Calu3 (cell line): Measurements from ENCODE around the gene KLHL21. TPM values are rescaled to one million over a fixed set of nuclear protein-coding genes. Genes with fewer than 3 reads are reported as not detected.

ENCODE experiments used
- BruUV-seq: library from RNA; stranded (reverse); fragments of 400-500 nt; replicated peaks from 2 replicates; lab custom pipeline; 2021; lab: Mats Ljungman, UMichigan
- CTCF ChIA-PET: fragments of 300-600 bp; sonication (Branson Sonifier 250); formaldehyde crosslinking; loops from one replicate; lab custom pipeline; 2022; ENCODE audit warnings: antibody characterized with exemption; lab: Charles Lee
- DNase-seq: peaks from one replicate; pipeline ENCODE4 v3.0.0; 2022
- H3K27ac Mint-ChIP-seq: one replicate; pipeline ENCODE4 v1.8.0; 2022; ENCODE audit warnings: mixed read lengths; ENCODE audit not compliant: unreplicated experiment
- H3K27me3 Mint-ChIP-seq: one replicate; pipeline ENCODE4 v1.8.0; 2022; ENCODE audit warnings: mixed read lengths; ENCODE audit not compliant: unreplicated experiment
- H3K36me3 Mint-ChIP-seq: one replicate; pipeline ENCODE4 v1.8.0; 2022; ENCODE audit warnings: mild to moderate bottlenecking, moderate library complexity, mixed read lengths; ENCODE audit not compliant: insufficient read depth, unreplicated experiment
- H3K4me1 Mint-ChIP-seq: one replicate; pipeline ENCODE4 v1.8.0; 2022; ENCODE audit warnings: mild to moderate bottlenecking, low read depth, mixed read lengths; ENCODE audit not compliant: unreplicated experiment
- H3K4me3 Mint-ChIP-seq: one replicate; pipeline ENCODE4 v1.8.0; 2022; ENCODE audit warnings: mild to moderate bottlenecking, low read depth, moderate library complexity, mixed read lengths; ENCODE audit not compliant: unreplicated experiment
- H3K9me3 Mint-ChIP-seq: one replicate; pipeline ENCODE4 v1.8.0; 2022; ENCODE audit warnings: low read depth, mixed read lengths; ENCODE audit not compliant: unreplicated experiment
- CTCF ChIP-seq: fragments of 200-600 bp; IDR thresholded peaks from one replicate; pipeline ENCODE4 v1.8.0; 2022; ENCODE audit warnings: antibody characterized with exemption; ENCODE audit not compliant: unreplicated experiment
- intact Hi-C: fragments of 100-400 bp; cut with micrococcal nuclease; formaldehyde crosslinking; loops from one replicate; pipeline ENCODE4 v1.10.0; 2022; ENCODE audit not compliant: unreplicated experiment
- total RNA-seq: library from RNA; stranded (reverse); gene quantifications from 2 replicates; pipeline ENCODE4 v1.2.3, GENCODE V29; 2022

The KLHL21 gene
- total RNA-seq, 1 experiment from 2014 or later: 21.8 TPM

GRCh38 chr1:6554907-6555778 lies 47.5 kb downstream of the KLHL21 start, which contains the start of gene TAS1R1:
TSS of gene TAS1R1 (plus strand) at chr1:6555307. CDS start at chr1:6555374, 67 bp downstream.
- intact Hi-C loops: loop anchor here (10.0 kb wide), 1 partner anchor 50 kb away; the partner anchor contains the start of gene KLHL21
- no peak for DNase-seq
- CTCF ChIA-PET: interaction anchor here (1.0 kb wide), 1 partner anchor 84 kb away, joined by 3 read pairs; no protein-coding TSS in a partner anchor
- Mint-ChIP-seq H3K4me3 (peak within 1 kb of the TSS; percentile 62), H3K36me3 (peaks cover 24% of the 10 kb centered on the region), H3K9me3 (no peaks in the 10 kb centered on the region), H3K4me1 (peaks cover 7% of the 10 kb centered on the region), H3K27me3 (no peaks in the 10 kb centered on the region), H3K27ac (no peak within 1 kb of the TSS)
- BruUV-seq: no TSS peak
- no peak for TF ChIP-seq CTCF

GRCh38 chr1:6554031-6554906 lies 48.4 kb downstream of the KLHL21 start, which contains the start of gene NOL9:
TSS of gene NOL9 (minus strand) at chr1:6554513. CDS start at chr1:6554502, 11 bp downstream.
- BruUV-seq: no TSS peak
- peak within 1 kb of the TSS; percentile 62 for H3K4me3 Mint-ChIP-seq
- intact Hi-C loops: loop anchor here (10.0 kb wide), 1 partner anchor 51 kb away; the partner anchor contains the start of gene KLHL21
- peaks cover 7% of the 10 kb centered on the region for H3K4me1 Mint-ChIP-seq
- H3K27ac Mint-ChIP-seq: no peak within 1 kb of the TSS
- no peaks in the 10 kb centered on the region for H3K27me3 Mint-ChIP-seq
- CTCF ChIA-PET: interaction anchor here (0.5 to 1.0 kb wide), 2 partner anchors 32 to 83 kb away, joined by 3 to 4 read pairs; no protein-coding TSS in a partner anchor
- DNase-seq: peak; percentile 90
- H3K9me3 Mint-ChIP-seq: no peaks in the 10 kb centered on the region
- peaks cover 24% of the 10 kb centered on the region for H3K36me3 Mint-ChIP-seq
- peak; percentile 81 for TF ChIP-seq CTCF

- no peak overlapping the region for H3K27ac Mint-ChIP-seq
- H3K4me3 Mint-ChIP-seq: no peak overlapping the region
- no peak for TF ChIP-seq CTCF
- H3K4me1 Mint-ChIP-seq: peaks cover 11% of the 10 kb centered on the region
- intact Hi-C loops: no loop called here
- H3K36me3 Mint-ChIP-seq: peaks cover 30% of the 10 kb centered on the region
- no TSS peak for BruUV-seq
- DNase-seq: no peak
- no peaks in the 10 kb centered on the region for H3K27me3 Mint-ChIP-seq
- CTCF ChIA-PET: no interaction called here
- H3K9me3 Mint-ChIP-seq: no peaks in the 10 kb centered on the region
These were observed 55.4 kb downstream of the KLHL21 start for GRCh38 chr1:6547301-6547700.

GRCh38 chr1:6546326-6546725 lies 56.3 kb downstream of the KLHL21 start:
- Mint-ChIP-seq H3K36me3 (peaks cover 30% of the 10 kb centered on the region), H3K27ac (no peak overlapping the region), H3K27me3 (no peaks in the 10 kb centered on the region), H3K4me1 (peaks cover 11% of the 10 kb centered on the region), H3K4me3 (no peak overlapping the region), H3K9me3 (no peaks in the 10 kb centered on the region)
- no peak for DNase-seq
- no TSS peak for BruUV-seq
- CTCF ChIA-PET: no interaction called here
- no peak for TF ChIP-seq CTCF
- intact Hi-C loops: no loop called here
